Mammary epithelial cell (primary cell): ENCODE results near the gene TPCN1.

Experiments
- EZH2 ChIP-seq: IDR thresholded peaks from 2 replicates; pipeline ENCODE4 v1.6.1; 2012; ENCODE audit warnings: low read length, inconsistent platforms, borderline replicate concordance
- TF ChIP-seq, protein P1 (sequence below), 2 donors: IDR thresholded peaks in 1 of 2; conservative IDR thresholded peaks in 1 of 2; 2 replicates each; pipeline ENCODE4 v1.5.1; 2011 to 2012; ENCODE audit warnings: inconsistent platforms in 2 of 2, low read length in 2 of 2, mild to moderate bottlenecking in 2 of 2, control low read depth in 1 of 2, low read depth in 1 of 2; ENCODE audit not compliant: insufficient read depth in 1 of 2; ENCODE audit errors: extremely low read depth in 1 of 2

DNA sequence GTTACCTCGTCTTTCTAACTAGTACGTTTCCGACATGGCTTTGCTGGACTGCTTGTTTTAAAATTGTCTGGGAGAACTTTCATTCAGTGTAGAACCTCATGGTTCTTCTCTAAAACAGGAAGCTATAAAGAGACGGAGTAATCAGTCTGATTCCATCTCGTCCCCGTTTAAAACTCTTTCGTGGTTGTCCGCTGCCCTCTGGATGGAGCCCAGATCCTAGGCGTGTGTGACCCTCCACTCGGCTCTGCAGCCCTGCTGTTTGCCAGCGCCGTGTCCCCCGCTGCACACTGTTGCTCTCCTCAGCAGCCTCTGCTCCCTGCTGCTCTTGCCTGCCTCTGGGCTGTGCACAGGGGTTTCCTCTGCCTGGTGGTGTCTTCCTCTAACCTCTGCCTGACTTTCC, 63.5 kb downstream of the TPCN1 start:
- no peak for TF ChIP-seq EZH2
- TF ChIP-seq, protein P1, sequence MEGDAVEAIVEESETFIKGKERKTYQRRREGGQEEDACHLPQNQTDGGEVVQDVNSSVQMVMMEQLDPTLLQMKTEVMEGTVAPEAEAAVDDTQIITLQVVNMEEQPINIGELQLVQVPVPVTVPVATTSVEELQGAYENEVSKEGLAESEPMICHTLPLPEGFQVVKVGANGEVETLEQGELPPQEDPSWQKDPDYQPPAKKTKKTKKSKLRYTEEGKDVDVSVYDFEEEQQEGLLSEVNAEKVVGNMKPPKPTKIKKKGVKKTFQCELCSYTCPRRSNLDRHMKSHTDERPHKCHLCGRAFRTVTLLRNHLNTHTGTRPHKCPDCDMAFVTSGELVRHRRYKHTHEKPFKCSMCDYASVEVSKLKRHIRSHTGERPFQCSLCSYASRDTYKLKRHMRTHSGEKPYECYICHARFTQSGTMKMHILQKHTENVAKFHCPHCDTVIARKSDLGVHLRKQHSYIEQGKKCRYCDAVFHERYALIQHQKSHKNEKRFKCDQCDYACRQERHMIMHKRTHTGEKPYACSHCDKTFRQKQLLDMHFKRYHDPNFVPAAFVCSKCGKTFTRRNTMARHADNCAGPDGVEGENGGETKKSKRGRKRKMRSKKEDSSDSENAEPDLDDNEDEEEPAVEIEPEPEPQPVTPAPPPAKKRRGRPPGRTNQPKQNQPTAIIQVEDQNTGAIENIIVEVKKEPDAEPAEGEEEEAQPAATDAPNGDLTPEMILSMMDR (conservative IDR thresholded peaks at IDR 0.05 in 1 of 2, IDR thresholded peaks at IDR 0.05 in 1 of 2; ENCODE audit: extremely low read depth in 1 of 2, insufficient read depth in 1 of 2, low read depth in 1 of 2, low read length in 2 of 2), result no peak
